ENCODE data around the gene TCEAL2. TPM values are rescaled to one million over a fixed set of nuclear protein-coding genes. Genes with fewer than 3 reads are reported as not detected.
"Not testable (repeated sequence)": the region's sequence is repeated elsewhere in the genome, so short reads cannot be mapped to it uniquely, and the experiment has no call there.

The TCEAL2 gene
- total and polyA plus RNA-seq, 5 donors = 3.1 to 20.6 (median 18.6) TPM

- DNase-seq; H3K4me3 ChIP-seq (ENCODE audit: low read length); H3K4me1 ChIP-seq (ENCODE audit: control insufficient read depth, insufficient read depth, low read length); H3K27me3 ChIP-seq (ENCODE audit: control insufficient read depth, insufficient read depth); H3K27ac ChIP-seq (ENCODE audit: low read length); ATAC-seq; intact Hi-C loops (cut with DNase I); H3K9me3 ChIP-seq (ENCODE audit: control insufficient read depth, low read length): not testable (repeated sequence)
- 12% methylated on average over 19 of the region's 19 CpGs for WGBS
These were observed 16.2 kb downstream of the TCEAL2 start for GRCh38 chrX:102141631-102142030.

DNA sequence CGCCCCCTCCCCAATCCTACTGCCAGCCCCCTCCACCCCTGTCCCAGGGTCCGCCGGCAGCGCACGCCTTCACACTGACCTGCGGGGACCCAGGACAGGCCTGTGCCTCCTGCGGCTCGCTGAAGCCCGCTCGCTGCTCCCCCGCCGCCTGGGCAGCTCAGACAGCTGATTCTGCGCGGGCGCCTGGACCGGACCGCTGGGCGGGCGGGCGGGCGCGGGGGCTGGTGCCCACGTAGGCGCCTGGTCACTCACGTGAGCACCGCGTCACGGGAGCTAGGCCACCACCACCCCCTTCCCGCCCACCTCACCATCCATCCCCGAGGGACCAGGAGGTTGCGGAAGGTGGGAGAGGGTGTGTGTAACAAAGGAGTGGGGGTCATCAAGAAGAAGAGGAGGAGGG is 16.8 kb downstream of the TCEAL2 start, which contains the start of gene TCEAL6:
Gene TCEAL6, minus strand, starts transcription at position 208 of the 400 bp plus-strand sequence.
- H3K4me1 ChIP-seq (ENCODE audit: control insufficient read depth, insufficient read depth, low read length); H3K27me3 ChIP-seq (ENCODE audit: control insufficient read depth, insufficient read depth); DNase-seq; H3K4me3 ChIP-seq (ENCODE audit: low read length); H3K27ac ChIP-seq (ENCODE audit: low read length); H3K9me3 ChIP-seq (ENCODE audit: control insufficient read depth, low read length); intact Hi-C loops (cut with DNase I); ATAC-seq: not testable (repeated sequence)
- 1% methylated on average over 22 of the region's 31 CpGs for WGBS

DNA sequence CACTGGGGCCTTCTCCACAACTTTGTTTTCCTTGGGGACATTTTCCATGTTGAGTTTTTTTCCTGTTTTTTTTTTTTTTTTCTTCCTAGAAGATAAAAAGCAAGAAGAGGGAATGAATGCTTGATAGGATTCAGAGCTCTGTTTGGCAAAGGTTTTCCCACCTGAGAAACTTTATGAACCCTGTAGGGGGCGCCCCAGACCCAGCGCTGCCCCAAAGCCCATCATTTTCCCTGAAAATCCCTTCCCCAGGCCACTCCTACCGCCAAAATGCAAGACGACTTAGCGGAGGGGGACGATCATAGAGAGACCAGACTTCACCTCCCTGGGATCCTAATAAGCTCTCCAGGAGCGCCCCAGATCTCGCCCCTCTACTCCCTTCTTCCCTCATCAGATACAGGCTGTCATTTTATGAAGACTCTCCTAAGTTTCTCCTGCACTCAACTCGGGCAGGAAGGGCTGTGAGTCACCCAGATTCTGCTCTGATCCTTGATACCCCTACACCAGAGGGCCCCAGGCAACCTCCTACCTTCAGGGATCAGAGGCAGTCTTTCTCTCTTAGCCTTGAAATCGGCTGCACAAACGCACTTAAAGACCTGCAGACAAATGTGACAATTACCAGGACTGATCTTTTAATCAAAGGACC is 28.9 kb downstream of the TCEAL2 start:
- Histone ChIP-seq H3K9me3 (ENCODE audit: control insufficient read depth, low read length) (no peaks in the 10 kb centered on the region), H3K4me3 (ENCODE audit: low read length) (no peak overlapping the region), H3K27ac (ENCODE audit: low read length) (no peak overlapping the region), H3K4me1 (ENCODE audit: control insufficient read depth, insufficient read depth, low read length) (no peaks in the 10 kb centered on the region), H3K27me3 (ENCODE audit: control insufficient read depth, insufficient read depth) (no peaks in the 10 kb centered on the region)
- intact Hi-C loops (cut with DNase I) = no loop called here
- WGBS = 4% methylated on average over 11 of the region's 11 CpGs
- DNase-seq = no peak
- ATAC-seq = no peak

- Histone ChIP-seq H3K27me3 (ENCODE audit: control insufficient read depth, insufficient read depth) (no peaks in the 10 kb centered on the region), H3K4me1 (ENCODE audit: control insufficient read depth, insufficient read depth, low read length) (no peaks in the 10 kb centered on the region), H3K9me3 (ENCODE audit: control insufficient read depth, low read length) (no peaks in the 10 kb centered on the region), H3K27ac (ENCODE audit: low read length) (no peak overlapping the region), H3K4me3 (ENCODE audit: low read length) (peak overlapping the region; percentile 43)
- WGBS = 3% methylated on average over 32 of the region's 32 CpGs
- intact Hi-C loops (cut with DNase I) = no loop called here
- DNase-seq = no peak
- ATAC-seq = peak; percentile 40 to 68
These were observed 29.7 kb downstream of the TCEAL2 start for GRCh38 chrX:102154900-102155805.

GRCh38 chrX:102155806-102156179 is 30.3 kb downstream of the TCEAL2 start, which contains the start of gene BEX5:
Gene BEX5 (minus strand): TSS chrX:102155977. CDS start chrX:102154265, 1,712 bp downstream.
- no peaks in the 10 kb centered on the region for H3K4me1 ChIP-seq (ENCODE audit: control insufficient read depth, insufficient read depth, low read length)
- no peaks in the 10 kb centered on the region for H3K9me3 ChIP-seq (ENCODE audit: control insufficient read depth, low read length)
- ATAC-seq (peak; percentile 99 to 100), DNase-seq (peak; percentile 61 to 70 (median 65))
- no peak within 1 kb of the TSS for H3K27ac ChIP-seq (ENCODE audit: low read length)
- intact Hi-C loops (cut with DNase I) = no loop called here
- H3K27me3 ChIP-seq (ENCODE audit: control insufficient read depth, insufficient read depth) = no peaks in the 10 kb centered on the region
- WGBS = 1% methylated on average over 15 of the region's 15 CpGs
- peak within 1 kb of the TSS; percentile 43 for H3K4me3 ChIP-seq (ENCODE audit: low read length)

Other genes starting within 250 kb of the TCEAL2 start
- gene ZMAT1, start 193.7 kb upstream of the TCEAL2 start, total RNA-seq = 1 to 10 TPM; 4.9 to 9.6 (median 6.0) TPM
- 5.9 TPM for gene ZMAT1, start 193.7 kb upstream of the TCEAL2 start, polyA plus RNA-seq
- not detected for gene TCEAL6, start 16.8 kb downstream of the TCEAL2 start, total RNA-seq
- not detected for gene TCEAL6, start 16.8 kb downstream of the TCEAL2 start, polyA plus RNA-seq
- 1 to 10 TPM; 1.2 to 4.7 (median 3.4) TPM for gene BEX5, start 30.3 kb downstream of the TCEAL2 start, total RNA-seq
- gene BEX5, start 30.3 kb downstream of the TCEAL2 start, polyA plus RNA-seq = 2.4 TPM
- gene TCP11X1, start 89.6 kb downstream of the TCEAL2 start, total RNA-seq = not detected
- gene TCP11X1, start 89.6 kb downstream of the TCEAL2 start, polyA plus RNA-seq = not detected
- gene NXF2, start 121.5 kb downstream of the TCEAL2 start, total RNA-seq = not detected
- gene NXF2, start 121.5 kb downstream of the TCEAL2 start, polyA plus RNA-seq = not detected